ENCODE results near the gene SATL1.
"Not testable (repeated sequence)": the region's sequence is repeated elsewhere in the genome, so short reads cannot be mapped to it uniquely, and the experiment has no call there.

SATL1 gene

DNA sequence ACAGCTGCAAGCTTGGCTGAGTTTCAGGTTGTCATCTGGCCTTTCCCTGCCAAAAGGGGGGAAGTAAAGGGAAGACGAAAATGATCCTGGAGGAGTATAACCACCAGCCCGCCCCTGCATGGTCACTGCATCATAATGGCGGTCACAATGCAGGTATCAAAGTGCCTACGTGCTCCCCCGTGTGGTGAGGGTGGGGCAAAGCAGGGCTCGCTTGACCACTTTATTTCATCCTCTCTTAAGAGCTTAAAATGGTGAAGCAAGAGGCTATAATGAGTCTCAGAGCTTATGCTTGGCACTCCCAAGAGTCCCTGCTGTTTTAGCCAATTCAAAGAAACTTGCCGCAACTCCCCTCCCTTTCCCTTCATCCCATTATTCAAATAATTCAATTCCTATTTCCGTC lies 134.3 kb downstream of the SATL1 start:
- in situ Hi-C loops (cut with MboI; ENCODE audit: low sequenced_read_pairs) = no loop called here

GRCh38 chrX:85108165-85108564 lies 135.4 kb downstream of the SATL1 start:
- in situ Hi-C loops (cut with MboI; ENCODE audit: low sequenced_read_pairs) = no loop called here

- in situ Hi-C loops (cut with MboI; ENCODE audit: low sequenced_read_pairs) = no loop called here
Observed at GRCh38 chrX:85107407-85107806, 136.2 kb downstream of the SATL1 start.

DNA sequence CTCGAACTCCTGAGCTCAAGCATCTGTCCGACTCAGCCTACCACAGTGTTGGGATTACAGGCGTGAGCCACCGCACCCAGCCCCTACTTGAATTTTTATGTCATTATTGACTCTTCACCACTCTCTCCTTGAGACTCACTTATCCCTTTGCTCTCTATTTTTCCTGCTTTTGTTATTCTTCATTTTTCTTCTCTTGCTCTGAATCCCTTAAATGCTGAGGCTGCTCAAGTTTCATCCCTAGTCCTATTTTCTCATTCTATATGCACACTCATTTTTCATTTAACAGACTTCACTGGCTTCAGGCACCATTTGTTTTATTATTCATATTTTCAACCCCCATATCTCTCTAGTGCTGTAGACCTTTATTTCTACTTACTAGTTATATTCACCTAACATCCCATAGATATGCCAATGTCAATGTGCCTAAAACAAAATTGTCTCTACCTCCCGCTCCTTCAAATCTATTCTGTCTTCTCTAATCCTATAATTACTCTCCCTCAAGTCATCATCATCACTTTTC lies 154.2 kb downstream of the SATL1 start:
- in situ Hi-C loops (cut with MboI; ENCODE audit: low sequenced_read_pairs) = no loop called here

GRCh38 chrX:85084770-85085393 lies 158.7 kb downstream of the SATL1 start:
- in situ Hi-C loops (cut with MboI; ENCODE audit: low sequenced_read_pairs) = no loop called here

DNA sequence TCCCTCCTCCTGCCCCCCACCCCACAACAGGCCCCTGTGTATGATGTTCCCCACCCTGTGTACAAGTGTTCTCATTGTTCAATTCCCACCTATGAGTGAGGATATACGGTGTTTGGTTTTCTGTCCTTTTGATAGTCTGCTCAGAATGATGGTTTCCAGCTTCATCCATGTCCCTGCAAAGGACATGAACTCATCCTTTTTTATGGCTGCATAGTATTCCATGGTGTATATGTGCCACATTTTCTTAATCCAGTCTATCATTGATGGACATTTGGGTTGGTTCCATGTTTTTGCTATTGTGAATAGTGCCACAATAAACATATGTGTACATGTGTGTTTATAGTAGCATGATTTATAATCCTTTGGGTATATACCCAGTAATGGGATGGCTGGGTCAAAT lies 166.3 kb downstream of the SATL1 start:
- in situ Hi-C loops (cut with MboI; ENCODE audit: low sequenced_read_pairs) = not testable (repeated sequence)

GRCh38 chrX:85065512-85066198 lies 177.9 kb downstream of the SATL1 start:
- in situ Hi-C loops (cut with MboI; ENCODE audit: low sequenced_read_pairs) = no loop called here

DNA sequence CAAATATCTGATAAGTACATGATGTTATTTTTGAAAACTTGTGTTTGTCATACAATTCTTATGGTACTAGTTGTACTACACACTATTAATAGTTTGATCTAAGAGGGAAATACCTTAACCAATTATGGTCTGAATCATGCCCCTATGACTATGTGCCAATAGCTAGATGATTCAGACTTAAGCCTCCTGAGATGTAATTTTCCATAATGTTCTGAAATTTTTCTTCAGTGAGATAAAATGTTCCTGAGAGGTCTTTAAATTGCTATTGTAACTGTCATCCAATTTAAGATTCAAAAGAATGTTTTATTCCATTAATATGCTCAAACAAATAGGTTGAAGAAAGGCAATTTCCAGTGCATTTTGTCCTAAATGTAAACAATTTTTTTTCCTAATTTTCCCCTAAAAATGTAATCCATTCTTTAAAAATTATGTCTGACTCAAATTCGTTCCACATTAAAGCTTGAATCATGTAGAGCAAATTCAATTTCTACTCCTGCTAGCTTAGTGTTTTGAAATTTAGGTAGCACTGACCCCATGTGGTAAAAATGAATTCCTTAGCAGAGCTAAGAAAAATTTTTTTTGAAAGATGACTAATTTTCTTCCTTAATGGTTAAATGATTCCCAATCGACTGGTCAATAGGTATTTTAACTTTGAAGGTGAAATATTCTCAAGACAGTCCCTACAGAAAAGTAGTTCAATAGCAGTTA lies 190.8 kb downstream of the SATL1 start:
- in situ Hi-C loops (cut with MboI; ENCODE audit: low sequenced_read_pairs) = no loop called here

GRCh38 chrX:85052205-85052604 lies 191.4 kb downstream of the SATL1 start:
- in situ Hi-C loops (cut with MboI; ENCODE audit: low sequenced_read_pairs) = no loop called here

- in situ Hi-C loops (cut with MboI; ENCODE audit: low sequenced_read_pairs) = no loop called here
Observed at GRCh38 chrX:85051627-85052026, 192.0 kb downstream of the SATL1 start.
